Measurements from ENCODE around the gene TMEM222.
A peak's percentile ranks its signal among the peaks of the same experiment; 100 is the strongest.

TMEM222 gene

GRCh38 chr1:27306892-27307761, 14.8 kb upstream of the TMEM222 start:
- DNase-seq, result peak; percentile 84

DNA sequence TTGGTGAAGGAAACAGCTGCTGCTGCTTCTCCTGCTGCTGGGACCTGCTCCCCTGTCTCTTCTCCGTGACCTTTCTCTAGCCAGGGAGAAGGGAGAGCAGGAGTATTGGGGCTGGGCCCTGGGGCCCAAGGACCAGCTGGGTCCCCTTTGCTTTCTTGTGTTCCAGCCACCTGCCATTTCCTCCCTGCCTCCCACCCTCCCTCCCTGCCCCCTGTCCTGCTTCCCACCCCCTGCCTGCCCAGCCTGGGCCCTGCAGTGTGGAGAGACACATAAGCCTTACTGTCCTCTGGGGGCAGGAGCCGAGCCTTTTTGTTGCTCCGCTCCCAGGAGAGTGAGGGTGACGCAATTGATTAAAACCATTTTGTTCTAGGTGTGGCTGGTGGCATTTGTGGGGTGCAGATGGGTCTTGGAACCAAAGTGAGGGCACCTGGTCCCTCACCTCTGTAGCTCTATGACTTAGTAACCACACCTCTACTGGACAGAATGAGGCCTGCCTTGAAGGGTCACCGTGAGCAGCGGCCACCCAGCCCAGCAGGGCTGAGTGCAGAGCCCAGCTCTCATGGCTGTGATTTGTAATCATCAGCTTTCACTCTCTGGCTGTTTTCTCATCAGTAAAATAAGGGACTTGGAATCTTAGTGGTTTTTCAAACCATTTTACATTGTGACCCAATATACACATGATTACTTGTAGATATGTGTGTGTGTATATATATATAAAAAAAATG, 13.9 kb upstream of the TMEM222 start:
- DNase-seq, result peak; percentile 62

- DNase-seq, result no peak
These were observed 7.8 kb upstream of the TMEM222 start for GRCh38 chr1:27314169-27314568.

DNA sequence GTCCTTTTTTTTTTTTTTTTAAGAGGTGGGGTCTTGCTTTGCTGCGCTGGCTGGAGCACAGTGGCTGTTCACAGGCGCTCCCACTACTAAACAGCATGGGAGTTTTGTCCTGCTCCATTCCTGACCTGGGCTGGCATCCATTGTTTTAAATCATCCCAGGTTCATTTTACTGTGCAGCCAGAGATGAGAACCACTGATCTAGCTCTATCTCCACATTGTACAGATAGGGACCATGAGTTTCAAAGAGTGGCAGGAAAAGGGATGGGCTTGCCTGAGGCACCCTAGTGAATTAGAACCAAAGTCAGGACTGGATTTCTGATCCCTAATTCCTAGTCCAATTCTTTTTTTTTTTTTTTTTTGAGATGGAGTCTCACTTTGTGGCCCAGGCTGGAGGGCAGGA, 7.2 kb upstream of the TMEM222 start:
- no peak for DNase-seq

GRCh38 chr1:27316860-27317259, 5.1 kb upstream of the TMEM222 start:
- DNase-seq, result no peak

- peak; percentile 23 for DNase-seq
These were observed 3.8 kb upstream of the TMEM222 start for GRCh38 chr1:27318136-27318535.

DNA sequence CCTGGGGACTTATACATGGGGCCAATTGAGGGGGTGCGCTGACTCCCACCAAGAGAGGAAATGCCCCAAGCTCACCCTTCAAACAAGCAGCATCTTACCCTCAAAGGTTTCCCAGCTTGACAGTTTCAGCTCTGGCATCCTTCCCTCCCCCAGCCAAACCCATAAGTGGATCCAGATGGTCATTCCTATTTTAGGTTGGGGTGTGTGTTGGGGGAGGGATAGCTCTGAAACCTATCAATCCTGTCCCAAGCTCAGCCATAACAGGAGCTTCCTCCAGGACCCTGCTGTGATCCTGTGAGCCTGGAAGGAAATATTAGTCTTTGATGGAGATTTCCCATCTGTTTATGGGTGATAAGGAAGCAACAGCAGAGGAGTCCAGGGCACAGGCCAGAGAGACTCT, 3.4 kb upstream of the TMEM222 start:
- peak; percentile 64 for DNase-seq

- DNase-seq, result no peak
These were observed 742 bp downstream of the TMEM222 start for GRCh38 chr1:27322569-27323240.

DNA sequence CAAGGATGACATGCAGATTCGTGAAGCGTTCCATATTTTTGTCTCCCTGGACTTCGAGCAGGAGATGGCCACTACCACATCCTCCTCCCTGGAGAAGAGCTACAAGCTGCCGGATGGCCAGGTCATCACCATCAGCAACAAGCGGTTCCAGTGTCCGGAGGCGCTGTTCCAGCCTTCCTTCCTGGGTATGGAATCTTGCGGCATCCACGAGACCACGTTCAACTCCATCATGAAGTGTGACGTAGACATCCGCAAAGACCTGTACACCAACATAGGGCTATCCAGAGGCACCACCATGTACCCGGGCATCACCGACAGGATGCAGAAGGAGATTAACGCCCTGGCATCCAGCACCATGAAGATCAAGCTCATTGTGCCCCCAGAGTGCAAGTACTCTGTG, 3.3 kb downstream of the TMEM222 start:
- no peak for DNase-seq

DNA sequence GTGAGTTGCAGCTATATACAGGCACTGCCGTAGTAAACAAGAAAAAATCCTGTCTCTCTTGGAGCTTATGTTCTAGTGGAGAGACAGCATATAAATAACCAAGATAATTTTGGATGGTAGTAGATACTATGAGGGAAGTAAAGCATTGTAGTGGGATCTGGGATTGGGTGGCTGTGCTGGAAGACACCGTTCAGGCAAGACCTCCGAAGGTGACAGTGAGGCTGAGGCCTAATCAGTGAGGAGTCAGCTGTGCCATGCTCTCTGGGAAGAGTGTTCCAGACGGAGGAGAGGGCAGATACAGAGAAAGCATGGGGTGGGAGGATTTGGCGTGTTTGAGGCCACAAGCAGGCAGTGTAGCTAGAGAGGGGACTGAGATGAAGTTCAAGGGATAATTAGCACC, 6.0 kb downstream of the TMEM222 start:
- DNase-seq, result no peak

DNA sequence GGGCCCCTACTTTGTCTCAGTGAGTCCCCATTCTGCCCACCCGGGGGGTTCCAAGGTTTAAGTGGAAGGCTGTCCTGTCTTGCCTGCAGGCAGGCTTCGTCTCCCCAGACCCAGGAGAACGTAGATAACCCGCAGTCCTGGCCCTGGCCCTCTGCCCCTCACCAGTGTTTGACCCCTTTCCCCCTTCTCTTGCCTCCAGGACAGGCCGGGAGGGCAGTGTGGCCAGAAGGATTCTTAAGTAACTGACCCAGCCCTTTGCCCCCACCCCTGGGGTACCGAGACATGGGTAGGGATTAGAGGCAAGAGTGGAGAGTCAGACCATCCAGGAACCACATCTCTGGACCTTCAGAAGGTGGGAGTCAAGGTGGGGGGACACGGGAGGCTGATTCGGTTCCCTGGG, 8.8 kb downstream of the TMEM222 start:
- DNase-seq, result no peak

GRCh38 chr1:27331426-27331825, 9.5 kb downstream of the TMEM222 start:
- no peak for DNase-seq

- no peak for DNase-seq
These were observed 10.0 kb downstream of the TMEM222 start for GRCh38 chr1:27331922-27332321.

- peak; percentile 29 for DNase-seq
These were observed 10.7 kb downstream of the TMEM222 start for GRCh38 chr1:27332536-27333281.

DNA sequence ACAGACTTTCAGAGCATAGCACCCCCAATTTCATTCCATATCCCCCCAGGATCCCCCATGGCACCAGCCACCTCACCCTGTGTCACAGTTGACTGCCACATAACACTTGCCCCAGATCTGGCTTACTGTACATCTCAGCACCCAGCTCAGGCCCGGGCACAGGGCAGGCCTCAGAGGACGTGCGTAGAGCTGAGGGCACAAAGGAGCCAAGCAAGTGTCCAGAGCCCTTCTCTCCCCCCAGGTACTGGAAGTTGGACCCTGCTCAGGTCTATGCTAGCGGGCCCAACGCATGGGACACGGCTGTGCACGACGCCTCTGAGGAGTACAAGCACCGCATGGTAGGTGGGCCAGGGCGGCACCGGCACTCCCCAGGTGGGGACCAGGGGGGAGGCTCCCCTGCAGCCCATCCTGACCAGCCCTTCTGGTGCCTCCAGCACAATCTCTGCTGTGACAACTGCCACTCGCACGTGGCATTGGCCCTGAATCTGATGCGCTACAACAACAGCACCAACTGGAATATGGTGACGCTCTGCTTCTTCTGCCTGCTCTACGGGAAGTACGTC, 11.8 kb downstream of the TMEM222 start:
- no peak for DNase-seq

- no peak for DNase-seq
These were observed 13.8 kb downstream of the TMEM222 start for GRCh38 chr1:27335506-27336422.

GRCh38 chr1:27336756-27337155, 14.8 kb downstream of the TMEM222 start:
- DNase-seq, result no peak

DNA sequence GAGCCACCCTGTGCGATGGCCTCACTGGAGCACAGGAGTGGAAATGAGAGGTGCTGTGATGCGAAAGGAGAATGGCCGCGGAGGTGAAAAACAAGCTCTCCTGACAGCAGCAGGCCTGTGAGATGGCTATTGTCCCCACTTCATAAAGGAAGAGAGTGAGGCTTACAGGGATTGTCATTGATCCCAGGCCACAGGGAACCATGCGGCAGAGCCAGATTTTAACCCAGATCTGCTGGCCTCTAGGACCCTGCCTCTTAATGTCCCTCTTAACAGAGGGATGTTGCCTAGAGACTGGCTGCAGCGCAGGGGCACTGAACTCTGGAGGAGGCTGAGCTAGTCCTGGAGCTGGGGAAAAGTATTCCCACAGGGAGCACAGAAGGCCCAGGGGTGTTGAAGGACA, 16.8 kb downstream of the TMEM222 start:
- DNase-seq, result no peak

DNA sequence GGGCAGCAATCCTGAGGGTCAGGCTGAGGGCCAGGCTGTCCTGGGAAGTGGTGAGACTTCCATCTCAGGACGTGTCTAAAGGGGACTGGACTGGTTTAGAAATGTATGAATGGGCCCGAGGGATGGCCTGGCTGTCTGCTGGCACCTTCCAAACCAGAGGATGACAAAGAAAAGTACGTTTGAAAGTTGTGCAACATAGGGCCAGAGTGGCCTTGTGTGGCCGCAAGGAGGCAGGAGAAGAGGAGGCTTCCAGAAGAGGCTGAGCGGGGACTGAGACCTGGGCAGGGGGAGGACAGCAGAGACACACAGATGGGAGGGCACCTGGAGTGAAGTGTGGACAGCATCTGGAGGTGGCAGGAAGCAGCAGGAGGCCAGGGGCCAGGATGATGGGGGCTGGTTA, 17.2 kb downstream of the TMEM222 start:
- no peak for DNase-seq

DNA sequence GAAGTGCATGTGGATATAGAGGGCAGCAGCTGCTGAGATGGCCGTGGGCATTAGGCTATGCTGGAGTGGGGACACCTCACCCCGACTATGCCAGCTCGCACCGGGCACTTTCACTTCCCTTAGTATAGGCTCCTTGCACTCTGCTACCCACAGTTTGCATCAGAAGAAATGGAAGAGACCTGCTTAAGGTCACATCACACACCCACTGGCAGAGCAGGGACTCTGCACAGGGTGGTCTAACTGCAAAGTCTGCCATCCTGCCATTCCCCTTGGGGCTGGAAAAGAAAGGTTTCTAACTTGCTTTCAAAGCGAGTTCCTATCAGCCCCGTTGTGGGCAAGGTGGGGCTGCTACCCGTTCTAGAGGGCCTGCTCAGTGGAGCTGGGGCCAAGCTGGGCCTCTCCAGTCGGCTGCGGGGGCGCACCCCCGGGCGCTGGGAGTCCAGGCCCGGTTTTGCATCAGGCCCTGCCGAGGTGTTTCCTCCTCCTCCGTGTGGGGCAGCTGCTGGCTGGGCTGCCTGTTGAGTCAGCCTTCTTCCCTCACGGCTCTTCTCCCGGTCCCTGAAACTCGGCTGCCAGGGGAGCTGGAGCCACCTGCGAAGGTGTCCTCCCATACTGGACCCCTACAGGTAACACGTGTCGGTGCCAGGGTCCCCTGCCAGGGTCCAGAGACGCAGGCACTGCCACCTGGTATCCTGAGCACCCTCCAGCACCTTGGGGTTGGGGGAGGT, 19.7 kb downstream of the TMEM222 start, which contains the start of gene SYTL1:
TSS of gene SYTL1 (plus strand) at position 498 of the 728 bp plus-strand sequence. CDS start 3,313 bp downstream, outside the sequence.
- peak; percentile 82 for DNase-seq

DNA sequence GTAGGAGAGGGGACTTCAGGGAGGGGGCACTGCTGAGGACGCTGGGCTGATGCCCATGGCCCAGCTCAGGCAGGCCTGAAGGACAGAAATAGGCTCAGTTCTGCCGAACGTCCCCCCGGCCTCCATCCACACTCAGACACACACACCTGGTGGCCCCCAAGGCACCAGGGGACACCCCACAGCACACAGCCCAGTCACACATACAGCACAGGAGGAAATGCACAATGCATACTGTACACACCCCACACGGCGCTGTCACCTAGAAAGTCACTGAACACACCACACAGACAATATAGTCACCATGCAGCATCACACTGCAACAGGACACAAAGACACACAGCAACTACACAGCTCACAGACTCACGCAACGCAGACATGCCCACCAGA, 20.4 kb downstream of the TMEM222 start:
- DNase-seq, result peak; percentile 33

All from NCI-H69 (cell line).